ENCODE data around the gene DNAAF8.

Gene DNAAF8

DNA sequence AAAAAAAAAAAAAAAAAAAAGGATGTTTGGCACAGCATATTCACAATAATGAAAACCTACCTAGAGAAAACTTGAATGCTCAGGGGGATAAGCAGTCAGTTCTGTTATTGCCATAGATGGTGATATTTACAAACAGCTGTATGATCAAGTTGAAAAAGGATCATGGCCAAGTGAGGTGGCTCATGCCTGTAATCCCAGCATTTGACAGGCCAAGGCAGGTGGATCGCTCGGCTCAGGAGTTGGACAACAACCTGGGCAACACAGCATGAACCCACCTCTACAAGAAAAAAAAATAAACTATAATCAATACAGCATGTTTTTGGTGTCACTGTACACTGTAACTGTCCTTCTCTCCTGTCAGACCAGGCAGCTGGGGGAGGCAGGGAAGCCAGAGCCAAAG, 19.3 kb upstream of the DNAAF8 start:
- no peak overlapping the region for H3K4me2 ChIP-seq
- no peak overlapping the region for H3K4me3 ChIP-seq
- H4K20me1 ChIP-seq = peaks cover 10% of the 10 kb centered on the region; the same call in 1 of the 2 replicates
- H3K9me3 ChIP-seq = no peaks in the 10 kb centered on the region
- peaks cover 57% of the 10 kb centered on the region for H3K36me3 ChIP-seq
- H3K27ac ChIP-seq = no peak overlapping the region
- no peak overlapping the region for H3K9ac ChIP-seq
- no peaks in the 10 kb centered on the region for H3K27me3 ChIP-seq
- H3K4me1 ChIP-seq = peaks cover 14% of the 10 kb centered on the region; the same call in 1 of the 2 replicates
- no peak for TF ChIP-seq Cebpa-rat (IDR thresholded peaks at IDR 0.05)

DNA sequence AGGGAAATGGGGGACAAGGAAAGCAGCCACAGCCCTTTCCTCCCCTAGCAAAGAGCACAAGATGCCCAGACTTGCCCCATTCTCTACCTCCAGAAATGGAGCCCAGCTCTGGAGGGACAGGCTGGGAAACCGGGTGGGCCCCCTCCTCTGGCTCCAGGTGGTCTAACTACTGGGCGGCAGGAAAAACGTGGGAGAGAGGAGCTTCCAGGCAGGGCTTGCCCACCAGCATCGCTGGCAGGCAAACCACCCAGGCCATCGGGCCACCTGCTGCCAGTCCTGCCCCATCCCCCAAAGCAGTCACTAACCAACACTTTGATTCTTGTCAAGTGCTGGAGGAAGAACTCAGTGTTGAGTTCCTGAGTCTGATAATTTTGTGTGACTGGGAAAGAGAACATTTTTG, 15.9 kb upstream of the DNAAF8 start:
- peak overlapping the region; percentile 5; the same call in 1 of the 2 replicates for H3K27ac ChIP-seq
- no peaks in the 10 kb centered on the region for H3K9me3 ChIP-seq
- H3K4me2 ChIP-seq = 0 out of 2 replicates have a peak overlapping the region, but pooled peaks have one; percentile 18
- H3K9ac ChIP-seq = 0 out of 2 replicates have a peak overlapping the region, but pooled peaks have one; percentile 29
- H4K20me1 ChIP-seq = peaks cover 10% of the 10 kb centered on the region; the same call in 1 of the 2 replicates
- H3K27me3 ChIP-seq = no peaks in the 10 kb centered on the region
- peaks cover 14% of the 10 kb centered on the region; the same call in 1 of the 2 replicates for H3K4me1 ChIP-seq
- no peak for TF ChIP-seq Cebpa-rat (IDR thresholded peaks at IDR 0.05)
- no peak overlapping the region for H3K4me3 ChIP-seq
- H3K36me3 ChIP-seq = peaks cover 45% of the 10 kb centered on the region

DNA sequence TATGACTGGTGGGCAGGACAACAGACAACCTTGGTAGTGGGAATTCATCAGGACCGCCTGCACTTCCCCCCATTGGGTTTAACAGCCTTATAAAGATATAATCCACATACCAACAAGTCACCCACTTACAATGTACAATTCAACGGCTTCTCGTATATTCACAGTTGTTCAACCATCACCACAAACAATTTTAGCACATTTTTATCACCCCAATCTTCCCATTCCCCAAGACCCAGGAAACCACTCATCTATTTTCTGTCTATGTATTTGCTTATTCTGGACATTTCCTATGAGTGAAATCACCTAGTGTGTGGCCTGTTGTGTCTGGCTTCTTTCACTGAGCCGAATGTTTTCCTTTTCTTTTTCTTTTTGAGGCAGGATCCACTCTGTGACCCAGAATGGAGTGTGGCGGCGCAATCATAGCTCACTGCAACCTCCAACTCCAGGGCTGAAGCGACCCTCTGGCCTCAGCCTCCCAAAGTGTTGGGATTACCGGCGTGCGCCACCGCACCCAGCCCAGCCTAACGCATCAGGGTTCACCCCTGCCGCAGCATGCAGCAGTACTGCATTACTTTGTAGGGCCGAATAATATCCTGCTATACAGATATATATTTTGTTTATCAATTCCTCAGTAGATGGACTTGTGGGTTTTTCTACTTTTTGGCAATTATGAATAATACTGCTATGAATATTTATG, 11.1 kb upstream of the DNAAF8 start:
- H3K9me3 ChIP-seq = no peaks in the 10 kb centered on the region
- TF ChIP-seq Cebpa-rat (IDR thresholded peaks at IDR 0.05) = no peak
- peaks cover 14% of the 10 kb centered on the region; the same call in 1 of the 2 replicates for H3K4me1 ChIP-seq
- H3K36me3 ChIP-seq = peaks cover 51% of the 10 kb centered on the region
- no peak overlapping the region for H3K4me3 ChIP-seq
- no peak overlapping the region for H3K27ac ChIP-seq
- H4K20me1 ChIP-seq = peaks cover 20% of the 10 kb centered on the region; the same call in 1 of the 2 replicates
- H3K9ac ChIP-seq = no peak overlapping the region
- H3K4me2 ChIP-seq = no peak overlapping the region
- no peaks in the 10 kb centered on the region for H3K27me3 ChIP-seq

DNA sequence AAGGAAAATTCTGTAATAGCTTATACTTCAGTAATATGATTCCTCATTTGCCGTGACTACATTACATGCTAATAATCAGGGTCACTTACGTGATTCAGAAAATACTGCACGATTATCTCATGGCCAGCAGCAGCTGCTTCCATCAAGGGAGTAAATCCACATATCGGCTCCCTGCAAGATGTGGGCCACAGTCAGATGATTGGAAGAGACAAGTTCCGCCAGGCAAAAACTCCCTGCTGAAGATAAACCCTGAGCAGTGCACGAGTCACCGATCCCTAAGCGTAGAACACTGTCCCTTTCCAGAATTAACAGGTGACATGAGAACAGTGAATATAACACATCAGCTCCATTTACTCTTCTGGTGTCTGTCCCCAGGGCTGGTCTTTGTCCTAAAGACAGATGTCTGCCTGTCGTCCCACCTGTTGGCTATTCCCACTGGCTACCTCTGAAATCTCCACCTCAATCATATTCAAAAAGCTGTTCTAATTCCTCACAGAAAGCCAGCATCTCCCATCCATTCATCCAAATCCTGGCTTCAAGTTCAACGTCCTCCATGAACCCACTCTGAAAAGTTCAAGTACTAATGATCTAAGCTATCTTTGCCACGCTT, 9.6 kb upstream of the DNAAF8 start:
- Histone ChIP-seq H4K20me1 (0 out of 2 replicates have a peak, but pooled peaks cover 18% of the 10 kb centered on the region), H3K4me2 (no peak overlapping the region), H3K27me3 (no peaks in the 10 kb centered on the region), H3K27ac (no peak overlapping the region), H3K9ac (no peak overlapping the region), H3K4me3 (no peak overlapping the region), H3K9me3 (no peaks in the 10 kb centered on the region), H3K36me3 (peaks cover 67% of the 10 kb centered on the region), H3K4me1 (no peaks in the 10 kb centered on the region)
- no peak for TF ChIP-seq Cebpa-rat (IDR thresholded peaks at IDR 0.05)

DNA sequence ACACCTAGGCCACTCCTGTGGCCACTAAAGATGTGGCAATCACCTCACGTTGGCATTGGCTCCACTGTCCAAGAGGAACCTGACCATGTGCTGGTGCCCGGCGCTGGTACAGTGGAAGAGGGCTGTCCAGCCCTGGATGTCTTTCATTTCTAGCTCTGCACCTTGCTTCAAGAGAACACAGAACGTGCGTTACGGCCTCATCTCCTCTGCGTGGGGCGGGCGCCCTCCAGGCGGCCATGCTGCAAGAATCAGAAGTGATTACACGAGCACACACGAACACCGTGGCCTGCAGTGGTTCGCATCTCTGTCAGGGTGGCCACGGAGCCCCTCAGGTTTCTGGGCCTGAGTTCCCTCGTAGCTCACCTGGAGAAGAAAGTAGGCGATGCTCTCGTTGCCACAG, 7.7 kb upstream of the DNAAF8 start:
- H4K20me1 ChIP-seq = 0 out of 2 replicates have a peak, but pooled peaks cover 18% of the 10 kb centered on the region
- no peak for TF ChIP-seq Cebpa-rat (IDR thresholded peaks at IDR 0.05)
- peaks cover 82% of the 10 kb centered on the region for H3K36me3 ChIP-seq
- H3K27me3 ChIP-seq = no peaks in the 10 kb centered on the region
- H3K4me3 ChIP-seq = no peak overlapping the region
- H3K9ac ChIP-seq = no peak overlapping the region
- H3K27ac ChIP-seq = no peak overlapping the region
- no peaks in the 10 kb centered on the region for H3K4me1 ChIP-seq
- no peak overlapping the region for H3K4me2 ChIP-seq
- H3K9me3 ChIP-seq = no peaks in the 10 kb centered on the region

DNA sequence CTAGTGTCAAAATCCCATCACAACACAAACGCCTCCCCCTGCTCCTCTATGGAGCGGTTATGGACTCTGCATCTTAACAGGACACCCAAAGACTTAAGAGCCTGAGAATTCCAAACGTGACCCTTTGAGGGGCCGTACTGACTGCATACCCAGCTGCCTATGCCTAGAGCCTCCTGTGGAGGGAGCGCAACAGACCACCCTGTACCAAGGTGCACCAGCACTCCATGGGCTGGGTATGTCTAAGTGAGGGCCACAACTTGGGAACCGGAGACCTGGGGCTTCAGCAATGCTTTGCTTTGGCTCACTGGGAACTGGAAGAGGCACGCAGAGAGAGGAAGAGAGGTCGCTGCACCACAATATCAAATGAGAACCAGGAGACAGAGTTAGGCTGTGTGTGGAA, 5.7 kb upstream of the DNAAF8 start:
- Histone ChIP-seq H3K27ac (no peak overlapping the region), H3K4me1 (peaks cover 9% of the 10 kb centered on the region), H3K4me3 (no peak overlapping the region), H3K27me3 (no peaks in the 10 kb centered on the region), H3K9me3 (no peaks in the 10 kb centered on the region), H3K9ac (no peak overlapping the region; the same call in 1 of the 2 replicates), H3K4me2 (no peak overlapping the region), H3K36me3 (peaks cover 67% of the 10 kb centered on the region), H4K20me1 (0 out of 2 replicates have a peak, but pooled peaks cover 18% of the 10 kb centered on the region)
- no peak for TF ChIP-seq Cebpa-rat (IDR thresholded peaks at IDR 0.05)

DNA sequence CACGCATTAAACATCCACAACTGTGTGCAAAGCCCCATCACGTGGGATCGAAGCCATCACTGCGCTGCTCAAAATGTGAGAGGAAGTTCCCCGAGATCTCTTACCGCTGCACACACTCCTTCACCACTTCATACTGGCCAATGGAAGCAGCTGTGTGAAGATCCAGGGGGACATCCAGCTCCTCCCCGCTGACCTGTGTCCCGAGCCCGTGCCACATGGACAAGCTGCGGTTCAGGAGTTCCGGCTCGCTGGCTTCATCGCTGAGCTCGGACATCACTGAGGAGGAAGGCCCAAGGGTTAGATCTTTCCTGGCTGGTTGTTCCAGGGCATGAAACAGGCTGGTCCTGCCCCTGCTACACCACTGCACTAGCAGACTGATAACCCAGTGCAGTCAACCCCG, 4.5 kb upstream of the DNAAF8 start:
- peaks cover 59% of the 10 kb centered on the region for H3K36me3 ChIP-seq
- H3K27me3 ChIP-seq = no peaks in the 10 kb centered on the region
- H3K27ac ChIP-seq = no peak overlapping the region
- 0 out of 2 replicates have a peak, but pooled peaks cover 18% of the 10 kb centered on the region for H4K20me1 ChIP-seq
- no peak for TF ChIP-seq Cebpa-rat (IDR thresholded peaks at IDR 0.05)
- H3K4me1 ChIP-seq = peaks cover 9% of the 10 kb centered on the region
- no peak overlapping the region for H3K4me3 ChIP-seq
- no peak overlapping the region for H3K9ac ChIP-seq
- H3K4me2 ChIP-seq = no peak overlapping the region
- no peaks in the 10 kb centered on the region for H3K9me3 ChIP-seq

DNA sequence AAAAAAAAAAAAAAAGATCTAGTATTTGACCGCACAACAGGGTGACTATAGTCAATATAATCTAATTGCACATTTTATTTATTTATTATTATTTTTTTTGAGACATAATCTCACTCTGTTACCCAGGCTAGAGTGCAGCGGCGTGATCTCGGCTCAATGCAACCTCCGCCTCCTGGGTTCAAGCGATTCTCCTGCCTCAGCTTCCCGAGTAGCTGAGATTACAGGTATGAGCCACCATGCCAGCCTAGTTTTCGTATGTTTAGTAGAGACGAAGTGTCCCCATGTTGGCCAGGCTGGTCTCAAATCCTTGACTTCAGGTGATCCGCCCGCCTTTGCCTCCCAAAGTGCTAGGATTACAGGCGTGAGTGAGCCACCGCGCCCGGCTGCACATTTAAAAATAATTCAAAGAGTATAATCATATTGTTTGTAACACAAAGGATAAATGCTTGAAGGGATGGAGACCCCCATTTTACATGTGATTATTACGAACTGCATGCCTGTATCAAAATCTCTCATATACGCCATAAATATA, 1.1 kb upstream of the DNAAF8 start:
- Histone ChIP-seq H3K36me3 (peaks cover 33% of the 10 kb centered on the region), H3K4me1 (peaks cover 25% of the 10 kb centered on the region), H3K27ac (peak overlapping the region; percentile 79; the same call in 1 of the 2 replicates), H3K4me3 (peak overlapping the region; percentile 96), H3K27me3 (no peaks in the 10 kb centered on the region), H3K9ac (peak overlapping the region; percentile 87), H4K20me1 (0 out of 2 replicates have a peak, but pooled peaks cover 7% of the 10 kb centered on the region), H3K9me3 (no peaks in the 10 kb centered on the region), H3K4me2 (peak overlapping the region; percentile 99)
- TF ChIP-seq Cebpa-rat (IDR thresholded peaks at IDR 0.05) = no peak

DNA sequence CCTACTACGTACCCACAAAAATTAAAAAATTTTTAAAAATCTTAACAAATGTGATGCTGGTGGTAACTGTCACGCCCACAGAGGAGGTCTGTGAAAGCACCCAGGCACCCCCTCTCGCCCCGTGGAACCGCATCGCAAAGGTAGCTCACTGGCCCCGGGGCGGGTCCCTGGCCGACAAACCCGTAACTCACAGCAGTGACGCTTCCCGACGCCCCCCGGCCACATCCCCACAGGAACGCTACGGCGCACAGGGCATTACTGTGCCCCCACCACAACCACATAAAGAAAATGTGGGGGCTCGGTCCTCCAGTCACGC, 632 bp upstream of the DNAAF8 start:
- Histone ChIP-seq H3K27me3 (no peaks in the 10 kb centered on the region), H3K27ac (peak overlapping the region; percentile 79), H3K36me3 (peaks cover 29% of the 10 kb centered on the region), H3K4me2 (peak overlapping the region; percentile 99), H3K4me1 (peaks cover 29% of the 10 kb centered on the region), H3K4me3 (peak overlapping the region; percentile 96), H3K9ac (peak overlapping the region; percentile 87), H3K9me3 (no peaks in the 10 kb centered on the region), H4K20me1 (0 out of 2 replicates have a peak, but pooled peaks cover 4% of the 10 kb centered on the region)
- TF ChIP-seq Cebpa-rat (IDR thresholded peaks at IDR 0.05) = no peak
